ENCODE data around the gene MLF1.
"Not testable (repeated sequence)": the region's sequence is repeated elsewhere in the genome, so short reads cannot be mapped to it uniquely, and the experiment has no call there.

MLF1 gene, protein sequence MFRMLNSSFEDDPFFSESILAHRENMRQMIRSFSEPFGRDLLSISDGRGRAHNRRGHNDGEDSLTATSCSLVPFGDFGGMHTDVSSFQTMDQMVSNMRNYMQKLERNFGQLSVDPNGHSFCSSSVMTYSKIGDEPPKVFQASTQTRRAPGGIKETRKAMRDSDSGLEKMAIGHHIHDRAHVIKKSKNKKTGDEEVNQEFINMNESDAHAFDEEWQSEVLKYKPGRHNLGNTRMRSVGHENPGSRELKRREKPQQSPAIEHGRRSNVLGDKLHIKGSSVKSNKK

GRCh38 chr3:158570999-158571702 is at the start of gene MLF1:
MLF1 (plus strand) TSS chr3:158571194; CDS start chr3:158571301, 107 bp downstream.
- peak; percentile 97 for DNase-seq

DNA sequence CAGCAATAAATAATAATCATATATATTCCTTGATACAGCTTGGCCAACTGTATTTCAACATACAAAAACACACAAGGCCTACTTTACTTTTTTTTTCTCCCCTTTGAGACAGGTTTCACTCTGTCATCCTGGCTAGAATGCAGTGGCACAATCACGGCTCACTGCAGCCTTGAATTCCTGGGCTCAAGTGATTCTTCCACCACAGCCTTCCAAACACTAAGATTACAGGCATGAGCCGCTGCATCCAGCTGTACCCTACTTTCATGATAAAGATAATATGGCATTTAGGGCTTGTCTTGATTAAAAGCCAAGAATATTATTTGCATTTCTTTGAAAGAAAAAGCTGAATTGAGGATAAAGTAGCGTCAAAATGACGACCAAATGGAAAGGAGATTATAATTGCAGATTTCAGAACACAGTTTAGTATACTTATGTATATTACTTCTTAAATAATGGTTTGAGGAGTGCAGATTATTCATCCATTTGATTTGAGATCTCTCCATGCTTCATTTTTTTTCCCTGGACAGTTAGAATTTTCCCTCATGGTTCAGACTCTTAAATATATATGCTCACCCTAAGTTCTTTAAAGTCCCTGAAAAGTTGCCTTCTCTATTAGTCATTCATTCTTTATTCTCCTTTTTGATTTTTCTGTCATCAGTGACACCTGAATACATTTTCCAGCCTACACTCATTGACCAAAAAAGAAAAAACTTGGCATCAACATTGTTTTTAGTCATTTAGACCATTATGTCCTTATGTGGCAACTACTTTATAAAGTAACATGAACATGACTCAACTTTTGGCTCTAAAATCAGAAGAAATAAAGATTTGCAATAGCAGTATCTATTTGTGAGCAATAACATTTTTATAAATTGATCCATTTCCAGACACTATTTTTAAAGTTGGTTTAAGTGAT is 48.5 kb upstream of the MLF1 start:
- DNase-seq = no peak

DNA sequence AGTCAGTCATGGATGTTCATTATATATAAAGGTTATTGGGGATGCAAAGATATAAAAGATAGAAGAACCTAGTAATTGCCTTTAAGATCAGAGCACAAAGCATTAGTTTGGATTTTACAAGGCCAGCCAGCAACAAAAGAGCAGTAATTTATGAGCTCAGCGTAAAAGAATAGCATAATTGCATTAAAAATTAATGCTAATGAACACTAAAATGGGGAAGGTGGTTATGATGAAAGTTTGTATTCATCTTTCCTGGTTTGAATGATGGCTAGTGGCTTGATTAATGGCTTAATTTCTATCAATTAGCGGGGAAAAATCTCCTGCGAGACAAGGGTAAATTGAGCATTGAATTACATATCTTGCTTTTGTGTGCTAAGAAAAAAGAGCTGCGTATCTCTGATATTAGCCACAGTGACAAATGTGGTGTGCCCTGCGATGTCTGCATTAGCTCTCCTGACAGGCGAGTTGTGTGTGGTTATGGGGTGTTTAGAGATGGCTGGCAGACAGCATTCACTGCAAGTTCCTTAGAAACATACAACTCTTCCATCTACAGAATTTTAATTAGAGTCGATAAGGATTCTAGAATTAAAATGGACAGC is 42.8 kb upstream of the MLF1 start:
- no peak for DNase-seq

DNA sequence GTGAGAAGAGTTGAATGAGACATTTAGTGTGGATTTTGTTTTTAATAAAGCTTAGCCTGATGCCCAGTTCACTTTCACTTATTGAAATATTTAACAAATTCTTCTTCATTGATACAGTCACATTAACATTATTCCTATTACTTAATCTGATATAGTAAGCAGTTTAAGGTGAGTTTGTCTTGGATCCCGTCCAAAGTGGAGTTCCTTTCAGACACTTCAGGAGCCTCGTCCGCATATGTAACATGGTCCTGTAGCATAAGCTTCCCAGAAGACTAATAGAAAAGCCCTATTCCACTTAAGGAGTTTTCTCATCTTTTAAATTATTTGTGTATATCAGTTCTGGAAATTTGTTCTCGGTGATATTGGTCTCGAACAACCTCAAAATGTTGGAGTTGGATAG is 39.7 kb upstream of the MLF1 start:
- no peak for DNase-seq

GRCh38 chr3:158532099-158532734 is 38.8 kb upstream of the MLF1 start:
- DNase-seq = no peak

GRCh38 chr3:158535918-158536317 is 35.1 kb upstream of the MLF1 start:
- no peak for DNase-seq

GRCh38 chr3:158539414-158540014 is 31.5 kb upstream of the MLF1 start:
- no peak for DNase-seq

- DNase-seq = no peak
Observed at GRCh38 chr3:158540066-158540465, 30.9 kb upstream of the MLF1 start.

DNA sequence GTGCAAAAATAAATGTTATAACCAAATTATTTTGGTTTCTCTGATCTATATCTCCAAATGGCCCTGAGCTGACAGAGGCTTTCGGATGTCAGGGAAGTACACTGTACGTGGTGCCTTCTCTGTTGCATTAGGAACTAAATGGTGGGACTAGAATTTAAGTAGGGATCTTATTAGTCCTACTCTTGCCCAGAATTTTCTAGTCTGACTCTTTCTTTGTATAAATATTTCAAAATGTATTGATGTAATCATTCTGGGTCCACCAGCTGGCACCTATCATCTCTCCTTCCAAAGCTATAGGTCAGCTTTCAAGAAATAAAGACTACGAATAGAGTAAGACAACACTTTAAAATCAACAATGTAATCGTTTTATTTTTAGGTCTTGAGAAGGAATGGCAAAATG is 22.3 kb upstream of the MLF1 start:
- no peak for DNase-seq

- DNase-seq = not testable (repeated sequence)
Observed at GRCh38 chr3:158549938-158550337, 21.1 kb upstream of the MLF1 start.

DNA sequence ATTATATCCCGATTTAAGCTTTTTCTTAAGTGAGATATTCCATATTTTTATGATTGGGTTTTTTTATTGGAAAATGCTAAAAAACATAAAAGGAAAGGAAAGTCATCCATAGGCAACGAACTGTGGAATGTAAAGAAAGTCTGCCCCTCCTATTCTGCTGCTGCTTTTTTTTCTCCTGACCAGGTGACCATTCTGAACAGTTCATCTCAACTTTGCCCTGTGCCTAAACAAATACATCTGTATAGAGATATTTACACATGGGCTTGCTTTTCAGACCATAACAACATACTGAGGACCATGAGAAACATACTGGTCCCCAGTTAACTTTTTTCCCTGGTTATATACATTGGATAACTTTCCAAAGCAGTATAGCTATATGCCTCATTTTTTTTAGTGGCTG is 18.9 kb upstream of the MLF1 start:
- DNase-seq = no peak

- no peak for DNase-seq
Observed at GRCh38 chr3:158559504-158559903, 11.5 kb upstream of the MLF1 start.

DNA sequence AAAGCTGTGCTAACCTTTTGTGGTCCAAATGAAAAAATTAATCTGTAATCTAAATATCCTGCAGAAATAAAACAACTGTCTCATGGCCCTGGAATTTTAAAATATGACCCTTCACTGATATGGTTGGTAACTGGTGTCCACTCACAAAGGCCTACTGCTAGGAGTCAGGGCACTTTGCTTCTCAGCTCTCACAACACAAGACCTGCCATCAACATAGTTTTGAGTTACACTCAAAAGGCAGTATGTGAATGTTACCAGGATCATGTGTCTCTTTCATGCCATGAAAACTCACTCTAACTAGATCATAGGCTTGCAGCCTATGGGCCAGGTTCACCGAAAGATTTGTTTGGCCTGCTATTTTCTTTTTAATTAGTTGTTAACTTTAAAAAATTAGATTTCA is 10.0 kb upstream of the MLF1 start:
- no peak for DNase-seq

DNA sequence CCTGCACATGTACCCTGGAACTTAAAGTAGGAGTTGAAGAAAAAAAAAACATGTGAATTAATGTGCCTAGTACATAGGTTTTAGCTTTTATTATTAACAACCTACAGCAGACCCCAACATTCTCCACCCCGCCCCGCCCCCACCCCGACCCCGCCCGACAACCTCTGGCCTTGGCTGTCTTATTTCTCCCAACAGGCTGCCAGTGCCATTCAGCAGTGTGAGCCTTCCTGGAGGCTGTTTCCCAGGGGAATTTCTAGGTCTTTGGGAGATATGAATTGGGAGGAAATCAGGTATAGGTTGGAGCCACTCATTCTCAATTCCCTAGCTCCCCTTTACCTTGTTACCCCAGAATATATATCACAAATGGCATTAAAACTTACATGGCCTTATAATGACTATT is 8.3 kb upstream of the MLF1 start:
- no peak for DNase-seq

- no peak for DNase-seq
Observed at GRCh38 chr3:158563076-158563475, 7.9 kb upstream of the MLF1 start.

GRCh38 chr3:158565076-158565475 is 5.9 kb upstream of the MLF1 start:
- DNase-seq = no peak

GRCh38 chr3:158568784-158569183 is 2.2 kb upstream of the MLF1 start:
- DNase-seq = no peak

GRCh38 chr3:158569794-158570193 is 1.2 kb upstream of the MLF1 start:
- no peak for DNase-seq

DNA sequence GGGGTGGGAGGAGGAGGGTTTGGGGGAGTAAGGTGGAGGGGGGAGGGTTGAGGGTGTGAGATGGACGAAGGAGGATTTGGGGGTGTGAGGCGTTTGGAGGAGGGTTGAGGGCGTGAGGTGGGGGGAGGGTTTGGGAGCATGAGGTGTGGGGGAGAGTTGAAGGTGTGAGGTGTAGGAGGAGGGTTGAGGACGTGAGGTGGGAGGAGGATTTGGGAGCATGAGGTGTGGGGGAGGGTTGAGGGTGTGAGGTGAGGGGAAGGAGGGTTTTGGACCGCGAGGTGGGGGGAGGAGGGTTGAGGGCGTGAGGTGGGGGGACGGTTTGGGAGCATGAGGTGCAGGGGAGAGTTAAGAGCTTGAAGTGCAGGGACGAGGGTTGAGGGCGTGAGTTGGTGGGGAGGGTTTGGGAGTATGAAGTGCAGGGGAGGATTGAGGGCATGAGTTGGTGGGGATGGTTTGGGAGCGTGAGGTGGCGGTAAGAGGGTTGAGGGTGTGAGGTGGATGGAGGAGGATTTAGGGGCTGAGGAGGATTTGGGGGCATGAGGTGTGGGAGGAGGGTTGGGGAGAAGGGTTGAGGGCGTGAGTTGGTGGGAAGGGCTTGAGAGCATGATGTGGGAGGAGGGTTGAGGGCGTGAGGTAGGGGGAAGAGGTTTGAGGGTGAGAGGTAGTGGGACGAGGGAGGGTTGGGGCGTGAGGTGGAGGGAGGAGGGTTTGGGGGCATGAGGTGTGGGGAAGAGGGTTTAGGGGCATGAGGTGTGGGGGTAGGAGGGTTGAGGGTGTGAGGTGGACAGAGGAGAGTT is 1.2 kb downstream of the MLF1 start:
- DNase-seq = no peak

GRCh38 chr3:158572766-158573060 is 1.7 kb downstream of the MLF1 start:
- no peak for DNase-seq

DNA sequence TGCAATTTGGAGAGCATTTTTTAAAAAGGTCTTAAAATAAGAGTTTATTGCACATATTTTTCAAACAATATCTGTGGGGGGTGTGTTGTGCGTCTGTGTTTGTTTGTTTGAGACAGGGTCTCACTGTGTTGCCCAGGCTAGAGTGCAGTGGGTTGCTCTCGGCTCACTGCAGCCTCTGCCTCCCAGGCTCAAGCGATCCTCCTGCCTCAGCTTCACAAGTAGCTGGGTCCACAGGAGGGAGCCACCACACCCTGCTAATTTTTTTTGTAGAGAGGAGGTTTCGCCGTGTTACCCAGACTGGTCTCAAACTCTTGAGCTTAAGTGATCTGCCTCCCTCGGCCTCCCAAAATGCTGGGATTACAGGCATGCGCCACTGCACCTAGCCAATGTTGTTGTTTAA is 2.7 kb downstream of the MLF1 start:
- no peak for DNase-seq

DNA sequence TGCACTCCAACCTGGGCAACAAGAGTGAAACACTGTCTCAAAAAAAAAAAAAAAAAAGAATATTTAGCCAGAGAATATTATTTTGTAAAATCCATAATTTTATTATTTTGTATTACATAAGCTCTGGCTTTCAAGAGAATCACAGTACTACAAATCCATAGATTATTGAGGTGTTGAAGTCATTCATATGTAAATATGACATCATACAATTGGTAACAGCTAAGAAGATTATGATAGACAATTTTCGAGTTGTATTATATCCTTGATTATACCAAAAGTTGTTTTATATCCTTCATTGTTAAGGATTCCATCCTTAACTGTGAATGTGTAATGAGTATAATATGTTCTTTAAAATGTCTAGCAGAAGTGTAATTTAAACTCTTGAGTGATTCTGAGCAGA is 3.7 kb downstream of the MLF1 start:
- DNase-seq = no peak

Data from left hindlimb (tissue), 1 donor.